ENCODE measurements around the gene ZNF264. TPM values are rescaled to one million over a fixed set of nuclear protein-coding genes. Genes with fewer than 3 reads are reported as not detected.
A peak's percentile ranks its signal among the peaks of the same experiment; 100 is the strongest.

The ZNF264 gene
- total RNA-seq (36.2 TPM), polyA plus RNA-seq (ENCODE audit: insufficient read depth in 1 of 8, insufficient read length in 8 of 8, low replicate concordance in 1 of 8) (10 to 100 TPM in 6 of 8 donors, 1 to 10 TPM in 2; 7.9 to 13.1 (median 10.3) TPM)
- long read RNA-seq, donor 1, full-length matches to known transcripts: 2 of 2 reads
- long read RNA-seq, donor 1, partial matches to known transcripts: 0 of 2 reads
- long read RNA-seq, donor 1, other reads (novel, unspliced or antisense): 0 of 2 reads
- long read RNA-seq, donor 2: 0 reads
- long read RNA-seq, donor 3, full-length matches to known transcripts: 2 of 2 reads
- long read RNA-seq, donor 3, partial matches to known transcripts: 0 of 2 reads
- long read RNA-seq, donor 3, other reads (novel, unspliced or antisense): 0 of 2 reads
- long read RNA-seq, donor 4, full-length matches to known transcripts: 2 of 2 reads
- long read RNA-seq, donor 4, partial matches to known transcripts: 0 of 2 reads
- long read RNA-seq, donor 4, other reads (novel, unspliced or antisense): 0 of 2 reads
- long read RNA-seq, donor 5, full-length matches to known transcripts: 6 of 6 reads
- long read RNA-seq, donor 5, partial matches to known transcripts: 0 of 6 reads
- long read RNA-seq, donor 5, other reads (novel, unspliced or antisense): 0 of 6 reads
- long read RNA-seq, donor 6, full-length matches to known transcripts: 4 of 4 reads
- long read RNA-seq, donor 6, partial matches to known transcripts: 0 of 4 reads
- long read RNA-seq, donor 6, other reads (novel, unspliced or antisense): 0 of 4 reads
- long read RNA-seq, donor 7, full-length matches to known transcripts: 2 of 2 reads
- long read RNA-seq, donor 7, partial matches to known transcripts: 0 of 2 reads
- long read RNA-seq, donor 7, other reads (novel, unspliced or antisense): 0 of 2 reads
- long read RNA-seq, donor 8: 0 reads
- long read RNA-seq, donor 9, full-length matches to known transcripts: 5 of 5 reads
- long read RNA-seq, donor 9, partial matches to known transcripts: 0 of 5 reads
- long read RNA-seq, donor 9, other reads (novel, unspliced or antisense): 0 of 5 reads
- long read RNA-seq, donor 10, full-length matches to known transcripts: 2 of 2 reads
- long read RNA-seq, donor 10, partial matches to known transcripts: 0 of 2 reads
- long read RNA-seq, donor 10, other reads (novel, unspliced or antisense): 0 of 2 reads
- long read RNA-seq, donor 11, full-length matches to known transcripts: 4 of 4 reads
- long read RNA-seq, donor 11, partial matches to known transcripts: 0 of 4 reads
- long read RNA-seq, donor 11, other reads (novel, unspliced or antisense): 0 of 4 reads

DNA sequence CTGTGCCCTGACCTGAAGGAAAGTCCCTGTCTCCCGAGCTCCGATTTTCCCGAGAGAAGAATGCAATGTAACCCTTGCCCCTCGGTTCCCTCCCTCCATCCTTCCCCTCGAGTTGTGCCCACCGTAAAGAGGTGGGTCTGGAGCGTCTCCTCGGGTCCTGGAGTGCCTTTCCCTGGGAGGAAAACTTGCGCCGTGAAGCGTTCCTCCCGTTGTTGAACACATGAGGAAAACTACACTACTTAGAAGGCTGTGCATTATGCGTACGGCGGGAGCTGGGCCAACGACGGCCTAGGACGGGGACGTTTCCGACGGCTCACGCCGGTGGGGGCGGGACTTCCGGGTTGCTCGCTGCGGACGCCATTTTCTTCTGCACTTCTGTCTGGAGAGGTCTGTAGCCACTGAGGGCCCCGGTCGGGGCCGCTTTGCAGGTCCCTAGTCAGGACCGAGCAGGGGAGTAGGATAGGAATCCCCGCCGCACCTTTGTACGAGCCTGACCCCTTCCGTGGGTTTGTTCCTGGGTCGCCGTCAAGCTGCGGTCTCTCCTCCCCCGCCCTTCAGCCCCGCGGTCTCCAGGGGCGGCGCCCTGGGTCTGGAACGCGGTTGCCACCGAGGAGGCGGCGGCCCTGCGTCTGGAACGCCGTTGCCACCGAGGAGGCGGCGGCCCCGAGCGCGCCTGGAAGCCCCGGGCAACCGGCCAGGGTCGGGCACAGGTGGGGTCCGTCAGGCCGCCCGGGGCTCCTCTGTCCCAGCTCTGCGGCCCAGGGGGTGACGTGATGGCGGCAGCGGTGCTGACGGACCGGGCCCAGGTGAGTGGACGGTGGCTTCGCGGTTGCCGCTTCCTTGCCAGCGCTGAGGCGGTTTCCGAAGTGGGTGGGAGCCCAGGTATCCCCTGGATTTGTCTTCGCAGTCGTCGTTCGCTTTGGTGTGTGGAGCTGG is at the start of gene ZNF264:
Gene ZNF264 (plus strand): TSS at position 360 of the 936 bp plus-strand sequence. CDS start 414 bp downstream, at position 774.
- peaks cover 7% of the 10 kb centered on the region for H3K9me3 ChIP-seq (replicated peaks; ENCODE audit: control insufficient read depth, low read depth, low read length)
- DNase-seq: peak; percentile 96
- peak within 1 kb of the TSS; percentile 95 for H3K27ac ChIP-seq (ENCODE audit: low read length)
- peaks cover 30% of the 10 kb centered on the region for H3K36me3 ChIP-seq (ENCODE audit: control insufficient read depth, insufficient read depth, low read length)
- 1% methylated on average over 68 of the region's 81 CpGs for WGBS (ENCODE audit: insufficient coverage)
- H3K27me3 ChIP-seq (ENCODE audit: control insufficient read depth, insufficient read depth, low read length): no peaks in the 10 kb centered on the region
- peak within 1 kb of the TSS; percentile 95 for H3K4me3 ChIP-seq (ENCODE audit: low read length)
- peaks cover 14% of the 10 kb centered on the region for H3K4me1 ChIP-seq (ENCODE audit: control insufficient read depth, insufficient read depth, low read length)

DNA sequence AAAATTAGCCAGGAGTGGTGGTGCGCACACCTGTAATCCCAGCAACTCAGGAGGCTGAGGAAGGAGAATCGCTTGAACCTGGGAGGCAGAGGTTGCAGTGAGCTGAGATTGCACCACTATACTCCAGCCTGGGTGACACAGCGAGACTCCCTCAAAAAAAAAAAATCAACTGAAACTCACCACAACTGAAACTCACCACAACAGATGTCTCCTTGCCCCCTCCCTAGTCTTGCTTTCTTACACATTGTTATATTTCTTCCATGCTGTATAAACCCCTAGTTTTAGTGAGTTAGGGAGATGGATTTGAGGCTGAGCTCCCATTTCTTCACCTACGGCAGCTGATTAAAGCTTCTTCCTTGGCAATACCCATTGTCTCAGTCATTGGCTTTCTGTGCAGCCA is 49.6 kb upstream of the ZNF264 start:
- H3K4me1 ChIP-seq (ENCODE audit: control insufficient read depth, insufficient read depth, low read length): no peaks in the 10 kb centered on the region
- no peak overlapping the region for H3K27ac ChIP-seq (ENCODE audit: low read length)
- WGBS (ENCODE audit: insufficient coverage): no CpG with 5 or more reads among the region's 4 CpGs
- H3K9me3 ChIP-seq (replicated peaks; ENCODE audit: control insufficient read depth, low read depth, low read length): no peaks in the 10 kb centered on the region
- H3K36me3 ChIP-seq (ENCODE audit: control insufficient read depth, insufficient read depth, low read length): no peaks in the 10 kb centered on the region
- H3K4me3 ChIP-seq (ENCODE audit: low read length): no peak overlapping the region
- no peaks in the 10 kb centered on the region for H3K27me3 ChIP-seq (ENCODE audit: control insufficient read depth, insufficient read depth, low read length)
- DNase-seq: no peak

DNA sequence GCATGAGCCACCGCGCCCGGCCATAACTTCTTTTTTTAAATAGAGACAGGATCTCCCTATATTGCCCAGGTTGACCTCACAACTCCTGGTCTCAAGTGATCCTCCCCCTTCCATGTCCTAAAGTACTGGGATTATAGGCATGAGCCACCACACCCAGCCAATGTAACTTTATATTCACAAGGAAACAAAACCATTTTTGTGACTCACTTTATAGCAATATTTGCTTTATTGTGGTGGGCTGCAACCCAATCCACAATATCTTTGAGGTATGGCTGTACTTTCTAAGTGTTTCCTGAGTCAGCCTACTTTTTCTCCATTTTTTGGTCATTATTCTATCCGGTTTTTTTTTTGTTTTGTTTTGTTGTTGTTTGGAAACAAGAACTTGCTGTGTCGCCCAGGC is 38.4 kb upstream of the ZNF264 start:
- WGBS (ENCODE audit: insufficient coverage): 94% methylated on average over 3 of the region's 5 CpGs
- no peak for DNase-seq
- no peaks in the 10 kb centered on the region for H3K4me1 ChIP-seq (ENCODE audit: control insufficient read depth, insufficient read depth, low read length)
- H3K27ac ChIP-seq (ENCODE audit: low read length): no peak overlapping the region
- no peak overlapping the region for H3K4me3 ChIP-seq (ENCODE audit: low read length)
- no peaks in the 10 kb centered on the region for H3K27me3 ChIP-seq (ENCODE audit: control insufficient read depth, insufficient read depth, low read length)
- H3K36me3 ChIP-seq (ENCODE audit: control insufficient read depth, insufficient read depth, low read length): no peaks in the 10 kb centered on the region
- no peaks in the 10 kb centered on the region for H3K9me3 ChIP-seq (replicated peaks; ENCODE audit: control insufficient read depth, low read depth, low read length)

DNA sequence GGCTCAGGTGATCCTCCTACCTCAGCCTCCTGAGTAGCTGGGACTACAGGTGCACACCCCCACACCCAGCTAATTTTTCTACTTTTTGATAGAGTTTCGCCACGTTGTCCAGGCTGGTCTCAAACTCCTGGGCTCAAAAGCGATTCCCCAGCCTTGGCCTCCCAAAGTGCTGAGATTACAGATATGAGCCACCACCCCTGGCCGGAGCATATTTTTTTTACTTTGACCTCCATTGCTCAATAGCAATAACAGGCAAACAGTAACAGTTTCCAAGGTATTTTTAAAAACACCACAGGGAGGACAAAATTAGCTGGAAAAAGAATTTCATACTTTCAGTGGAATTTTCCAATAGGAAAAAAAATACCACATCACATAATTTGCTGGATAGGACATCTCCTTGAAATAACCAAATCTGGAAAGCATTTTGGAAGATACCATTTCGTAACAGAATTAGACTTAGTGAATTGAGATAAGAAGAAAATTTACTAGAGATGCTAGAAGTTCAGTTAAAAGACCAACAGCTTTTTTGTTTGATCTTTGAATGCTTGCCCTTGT is 29.2 kb upstream of the ZNF264 start:
- Histone ChIP-seq H3K27me3 (ENCODE audit: control insufficient read depth, insufficient read depth, low read length) (no peaks in the 10 kb centered on the region), H3K9me3 (replicated peaks; ENCODE audit: control insufficient read depth, low read depth, low read length) (no peaks in the 10 kb centered on the region), H3K36me3 (ENCODE audit: control insufficient read depth, insufficient read depth, low read length) (no peaks in the 10 kb centered on the region), H3K4me3 (ENCODE audit: low read length) (no peak overlapping the region), H3K27ac (ENCODE audit: low read length) (no peak overlapping the region), H3K4me1 (ENCODE audit: control insufficient read depth, insufficient read depth, low read length) (no peaks in the 10 kb centered on the region)
- 88% methylated on average over 3 of the region's 5 CpGs for WGBS (ENCODE audit: insufficient coverage)
- DNase-seq: peak; percentile 61

DNA sequence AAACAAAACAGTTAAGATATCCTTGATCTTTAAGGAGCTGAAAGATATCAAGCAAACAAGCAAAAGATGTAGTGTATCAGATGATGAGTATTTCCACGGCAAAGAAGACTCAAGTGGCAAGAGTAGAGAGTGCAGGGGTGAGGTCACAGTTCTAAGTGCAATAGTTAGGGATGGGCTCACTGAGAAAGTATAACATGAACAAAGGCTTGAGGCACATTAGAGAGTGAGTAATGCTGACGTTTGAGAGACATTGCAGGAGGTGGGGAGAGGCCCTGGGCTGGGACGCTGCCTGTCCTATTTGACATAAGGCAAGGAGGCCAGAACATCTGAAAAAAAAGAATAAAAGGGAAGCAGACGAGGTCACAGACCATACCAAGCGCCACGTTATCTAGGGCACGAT is 25.5 kb upstream of the ZNF264 start:
- Histone ChIP-seq H3K9me3 (replicated peaks; ENCODE audit: control insufficient read depth, low read depth, low read length) (no peaks in the 10 kb centered on the region), H3K27me3 (ENCODE audit: control insufficient read depth, insufficient read depth, low read length) (peaks cover 2% of the 10 kb centered on the region), H3K27ac (ENCODE audit: low read length) (no peak overlapping the region), H3K4me3 (ENCODE audit: low read length) (no peak overlapping the region), H3K36me3 (ENCODE audit: control insufficient read depth, insufficient read depth, low read length) (no peaks in the 10 kb centered on the region), H3K4me1 (ENCODE audit: control insufficient read depth, insufficient read depth, low read length) (no peaks in the 10 kb centered on the region)
- DNase-seq: no peak
- 67% methylated on average over 7 of the region's 7 CpGs for WGBS (ENCODE audit: insufficient coverage)

DNA sequence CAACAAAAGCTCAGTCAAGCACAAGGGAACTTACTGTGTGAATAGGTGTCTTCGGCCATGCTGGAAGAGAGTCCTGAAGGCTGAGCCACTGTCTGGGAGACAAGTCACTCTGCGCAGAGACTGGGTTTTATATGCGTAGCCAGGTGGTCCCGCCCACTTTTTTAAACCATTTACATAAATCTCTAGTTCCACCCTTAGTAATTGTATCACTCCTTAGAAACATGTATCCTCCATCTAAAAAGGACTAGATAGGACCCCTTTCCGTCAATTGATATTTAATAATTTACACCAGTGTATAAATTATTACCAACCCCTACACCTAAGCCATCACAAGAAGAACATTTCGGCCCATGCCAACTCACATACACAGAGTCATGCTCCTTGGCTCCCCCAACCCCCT is 23.9 kb upstream of the ZNF264 start, which contains the start of gene DUXA:
Gene DUXA (minus strand): TSS at position 101 of the 400 bp plus-strand sequence. CDS start 42 bp downstream, at position 59.
- Histone ChIP-seq H3K4me1 (ENCODE audit: control insufficient read depth, insufficient read depth, low read length) (no peaks in the 10 kb centered on the region), H3K36me3 (ENCODE audit: control insufficient read depth, insufficient read depth, low read length) (no peaks in the 10 kb centered on the region), H3K9me3 (replicated peaks; ENCODE audit: control insufficient read depth, low read depth, low read length) (no peaks in the 10 kb centered on the region), H3K27ac (ENCODE audit: low read length) (no peak within 1 kb of the TSS), H3K4me3 (ENCODE audit: low read length) (no peak within 1 kb of the TSS), H3K27me3 (ENCODE audit: control insufficient read depth, insufficient read depth, low read length) (peaks cover 2% of the 10 kb centered on the region)
- 83% methylated on average over 3 of the region's 6 CpGs for WGBS (ENCODE audit: insufficient coverage)
- no peak for DNase-seq

DNA sequence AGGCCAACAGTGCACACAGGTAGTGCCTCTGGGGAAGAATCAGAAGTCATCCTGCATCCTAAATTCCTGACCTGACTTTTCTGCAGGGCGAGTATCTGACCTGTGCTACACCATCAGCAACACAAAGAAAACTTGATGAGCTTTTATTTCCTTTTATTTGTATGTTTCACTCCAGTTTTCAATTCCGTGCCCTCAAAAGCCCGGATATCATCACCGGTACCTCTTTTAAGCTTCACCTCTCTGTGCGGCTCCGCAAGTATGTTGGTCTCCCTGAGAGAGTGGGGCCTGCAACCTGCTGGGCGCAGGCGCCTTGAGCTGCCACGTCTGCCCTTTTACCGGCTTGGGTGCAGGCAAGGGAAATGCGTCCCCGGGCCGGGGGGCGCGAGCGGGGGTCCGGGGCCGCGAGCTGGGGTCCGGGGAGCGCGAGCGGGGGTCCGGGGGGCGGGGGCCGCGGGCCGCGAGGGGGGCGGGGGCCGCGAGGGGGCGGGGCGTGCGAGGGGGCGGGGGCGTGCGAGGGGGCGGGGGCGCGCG is 19.7 kb upstream of the ZNF264 start:
- Histone ChIP-seq H3K4me1 (ENCODE audit: control insufficient read depth, insufficient read depth, low read length) (no peaks in the 10 kb centered on the region), H3K27ac (ENCODE audit: low read length) (peak overlapping the region; percentile 50), H3K9me3 (replicated peaks; ENCODE audit: control insufficient read depth, low read depth, low read length) (peaks cover 18% of the 10 kb centered on the region), H3K4me3 (ENCODE audit: low read length) (peak overlapping the region; percentile 28), H3K27me3 (ENCODE audit: control insufficient read depth, insufficient read depth, low read length) (peaks cover 2% of the 10 kb centered on the region), H3K36me3 (ENCODE audit: control insufficient read depth, insufficient read depth, low read length) (no peaks in the 10 kb centered on the region)
- 10% methylated on average over 6 of the region's 42 CpGs for WGBS (ENCODE audit: insufficient coverage)
- DNase-seq: peak; percentile 66

DNA sequence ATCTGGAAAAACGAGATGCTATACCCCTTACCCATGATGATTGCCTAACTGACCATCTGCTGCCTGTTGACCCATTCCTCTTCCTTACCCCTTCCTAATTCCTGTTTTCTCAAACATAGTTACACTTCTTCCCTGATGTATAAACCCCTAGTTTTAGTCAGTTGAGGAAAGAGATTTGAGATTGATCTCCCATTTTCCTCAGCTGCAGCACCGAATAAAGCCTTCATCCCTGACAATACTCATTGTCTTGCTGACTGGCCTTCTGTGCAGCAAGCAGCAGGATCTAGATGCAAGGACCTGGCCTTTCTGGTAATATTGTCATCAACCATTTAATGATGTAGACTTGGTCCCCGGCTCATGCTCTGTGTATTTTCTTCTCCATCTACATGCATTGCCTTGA is 999 bp upstream of the ZNF264 start:
- Histone ChIP-seq H3K27ac (ENCODE audit: low read length) (no peak overlapping the region), H3K36me3 (ENCODE audit: control insufficient read depth, insufficient read depth, low read length) (peaks cover 21% of the 10 kb centered on the region), H3K9me3 (replicated peaks; ENCODE audit: control insufficient read depth, low read depth, low read length) (peaks cover 7% of the 10 kb centered on the region), H3K27me3 (ENCODE audit: control insufficient read depth, insufficient read depth, low read length) (no peaks in the 10 kb centered on the region), H3K4me1 (ENCODE audit: control insufficient read depth, insufficient read depth, low read length) (peaks cover 14% of the 10 kb centered on the region), H3K4me3 (ENCODE audit: low read length) (no peak overlapping the region)
- 73% methylated on average over 1 of the region's 3 CpGs for WGBS (ENCODE audit: insufficient coverage)
- DNase-seq: no peak

Data from muscle of leg (tissue), 16 donors.